Hematopoietic multipotent progenitor cell treated with erythropoietin and hydrocortisone succinate and interleukin-3 and kit ligand, for 6 days (in vitro differentiated cells): ENCODE measurements around the gene UGT8.
A peak's percentile ranks its signal among the peaks of the same experiment; 100 is the strongest.
"Not testable (repeated sequence)": the region's sequence is repeated elsewhere in the genome, so short reads cannot be mapped to it uniquely, and the experiment has no call there.

Experiments used
- DNase-seq: peaks from one replicate; pipeline ENCODE4 v3.0.0-alpha.2; 2015

The UGT8 gene

DNA sequence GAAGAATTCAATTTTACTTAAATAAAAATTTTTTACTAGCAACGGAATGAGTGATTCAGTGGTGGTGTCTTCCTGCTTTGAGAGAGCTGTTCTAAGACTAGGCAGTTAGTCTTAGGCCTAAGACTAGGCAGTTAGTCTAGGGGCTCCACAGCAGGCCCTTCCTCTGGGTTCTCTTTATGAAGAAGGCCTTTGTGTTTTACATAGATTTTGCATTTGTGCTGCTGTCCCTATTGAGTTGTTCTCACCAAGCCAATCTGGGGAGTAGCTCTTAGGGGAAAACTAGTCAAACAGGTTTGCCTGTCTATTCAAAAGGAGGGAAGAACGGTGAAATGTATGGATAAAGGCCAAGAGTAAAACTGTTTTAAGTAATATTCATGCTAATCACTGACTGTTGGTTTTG lies 7.6 kb downstream of the UGT8 start:
- no peak for DNase-seq

GRCh38 chr4:114607056-114607455 lies 8.4 kb downstream of the UGT8 start:
- DNase-seq: no peak

DNA sequence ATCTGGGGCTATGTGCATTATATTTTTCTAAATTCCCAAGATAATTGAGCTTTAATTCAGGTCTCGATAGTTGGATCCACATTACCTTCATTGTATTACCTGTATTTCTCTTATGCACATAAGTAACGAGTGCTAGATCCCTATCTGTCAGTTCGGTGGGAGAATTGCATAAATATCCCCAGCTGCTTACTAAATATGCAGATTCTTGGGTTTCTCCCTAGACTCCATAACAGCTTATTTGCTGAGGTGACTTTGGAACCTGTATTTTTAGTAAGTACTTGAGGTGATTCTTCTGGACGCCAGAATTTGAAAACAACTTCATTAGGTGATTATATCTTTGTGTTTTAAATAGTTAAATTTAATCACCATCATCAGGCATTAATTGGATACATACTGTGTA lies 15.0 kb downstream of the UGT8 start:
- no peak for DNase-seq

DNA sequence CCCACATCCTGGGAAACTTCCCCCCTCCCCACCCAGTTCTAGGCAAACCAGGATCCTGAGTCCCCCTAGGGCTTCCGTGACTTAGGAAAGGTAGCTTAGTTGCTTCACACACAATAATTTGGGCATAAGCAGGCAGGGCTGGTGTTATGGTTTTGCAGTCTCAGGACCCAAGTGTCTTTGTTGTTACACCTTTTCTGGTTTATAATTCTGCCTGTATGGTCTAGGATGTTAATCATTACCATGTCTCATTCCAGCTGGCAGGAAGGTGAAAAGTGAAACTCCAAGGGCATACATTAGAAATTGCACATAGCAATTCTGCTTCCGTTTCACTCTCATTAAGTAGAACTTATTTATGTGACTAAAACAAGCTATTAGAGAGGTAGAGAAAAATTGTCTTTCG lies 16.8 kb downstream of the UGT8 start:
- DNase-seq: no peak

- DNase-seq: not testable (repeated sequence)
Observed at GRCh38 chr4:114616036-114616435, 17.4 kb downstream of the UGT8 start.

- DNase-seq: no peak
Observed at GRCh38 chr4:114626196-114626595, 27.6 kb downstream of the UGT8 start.

DNA sequence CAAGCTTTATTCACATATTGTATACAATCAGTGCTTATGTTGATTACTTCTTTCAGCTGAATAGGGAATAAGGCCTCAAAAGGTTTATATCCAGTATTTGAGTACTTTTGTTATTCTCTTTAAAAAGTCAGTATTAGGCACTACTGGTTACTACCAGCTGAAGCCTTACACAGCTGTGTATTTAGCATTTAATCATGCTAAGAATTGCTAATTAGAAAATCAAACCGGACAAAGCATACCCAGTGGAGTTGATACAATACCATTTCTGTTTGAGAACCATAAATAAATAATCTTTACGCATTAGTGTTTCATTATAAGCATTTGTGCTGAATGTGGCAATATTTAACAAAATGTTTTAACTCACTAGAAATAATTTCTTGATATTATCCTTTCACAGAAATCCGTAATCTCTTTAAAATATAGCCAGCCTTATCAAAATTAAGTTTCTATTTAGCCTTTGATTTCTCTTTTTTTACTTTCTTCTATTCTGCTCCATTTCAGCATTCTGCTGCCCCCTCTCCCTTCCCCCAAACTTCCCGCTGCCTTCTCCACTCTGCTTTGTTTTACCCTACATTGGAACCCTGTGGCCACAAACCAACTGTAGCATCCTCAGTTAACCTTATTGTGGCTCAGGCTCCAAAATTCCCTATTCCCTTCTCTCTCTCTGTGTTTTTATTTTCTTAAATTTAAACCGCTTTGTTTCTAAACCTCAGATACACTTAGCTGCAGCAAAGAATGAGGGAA lies 37.8 kb downstream of the UGT8 start:
- DNase-seq: no peak

DNA sequence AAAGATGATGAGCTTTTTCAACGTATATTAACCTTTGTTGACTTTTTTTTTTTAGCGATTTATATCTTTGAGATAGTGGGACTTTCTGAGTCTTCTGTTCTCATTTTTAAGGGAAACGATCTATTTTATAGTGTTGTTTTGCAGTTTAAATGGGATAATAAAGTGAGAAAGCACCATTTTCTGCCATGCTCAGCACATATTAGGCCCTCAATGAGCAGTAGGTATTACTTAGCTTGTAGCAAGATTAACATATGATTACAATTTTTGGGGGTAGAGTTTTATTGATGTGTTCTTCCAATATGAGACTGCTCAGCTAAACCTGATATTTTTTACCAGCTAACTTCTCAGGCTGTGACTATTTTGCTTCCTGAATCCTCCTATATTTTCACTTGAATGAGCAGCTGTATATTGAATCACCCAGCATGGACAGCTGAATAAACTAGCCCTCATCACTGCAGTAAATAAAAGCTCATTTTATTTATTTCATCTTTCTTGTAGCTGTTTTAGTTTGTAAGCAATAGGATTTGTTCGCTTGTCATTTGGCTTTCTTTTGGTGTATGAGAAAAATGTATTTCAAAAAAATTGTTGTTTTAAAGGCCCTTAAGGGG lies 43.7 kb downstream of the UGT8 start:
- no peak for DNase-seq

- DNase-seq: no peak
Observed at GRCh38 chr4:114649908-114650307, 51.3 kb downstream of the UGT8 start.

DNA sequence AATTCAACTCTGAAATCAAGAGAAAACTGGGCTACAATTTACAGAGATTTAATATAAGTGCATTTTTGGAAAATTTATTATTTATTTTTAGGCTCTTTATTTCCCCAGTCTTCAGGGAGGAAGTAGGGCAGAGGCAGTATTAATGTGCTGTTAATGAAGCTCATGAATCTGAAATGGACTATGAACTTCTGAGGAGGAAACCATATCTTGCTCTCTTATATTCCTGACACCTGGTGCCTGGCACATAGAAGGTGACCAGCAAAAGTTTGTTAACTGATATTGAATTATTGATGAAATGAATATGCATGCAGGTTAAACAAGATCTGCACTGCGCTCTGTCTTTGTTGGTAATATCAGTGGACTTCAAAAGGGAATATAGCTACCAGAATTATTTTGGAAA lies 55.1 kb downstream of the UGT8 start:
- no peak for DNase-seq

- no peak for DNase-seq
Observed at GRCh38 chr4:114654592-114654991, 56.0 kb downstream of the UGT8 start.

DNA sequence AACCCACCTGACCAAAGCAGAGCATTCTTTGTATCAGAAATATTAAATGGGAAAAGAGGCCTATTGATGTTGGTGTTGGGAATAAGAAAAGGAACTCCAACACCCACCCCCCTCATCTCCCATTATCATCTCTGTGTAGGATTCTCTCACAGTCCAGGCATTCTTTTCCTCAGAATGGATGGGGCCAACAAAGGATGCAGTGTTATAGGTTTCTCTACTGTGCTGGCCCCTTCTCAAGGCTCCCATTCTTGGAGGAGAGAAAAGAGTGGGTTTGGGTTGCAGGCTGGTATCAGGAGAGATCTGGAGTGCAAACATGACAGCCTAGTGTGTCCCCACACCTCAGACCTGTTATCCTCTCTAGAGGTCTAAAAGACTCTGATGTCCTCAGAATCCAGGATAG lies 59.6 kb downstream of the UGT8 start:
- DNase-seq: no peak

- no peak for DNase-seq
Observed at GRCh38 chr4:114658776-114659175, 60.2 kb downstream of the UGT8 start.

GRCh38 chr4:114659386-114660008 lies 60.9 kb downstream of the UGT8 start:
- DNase-seq: peak; percentile 68

DNA sequence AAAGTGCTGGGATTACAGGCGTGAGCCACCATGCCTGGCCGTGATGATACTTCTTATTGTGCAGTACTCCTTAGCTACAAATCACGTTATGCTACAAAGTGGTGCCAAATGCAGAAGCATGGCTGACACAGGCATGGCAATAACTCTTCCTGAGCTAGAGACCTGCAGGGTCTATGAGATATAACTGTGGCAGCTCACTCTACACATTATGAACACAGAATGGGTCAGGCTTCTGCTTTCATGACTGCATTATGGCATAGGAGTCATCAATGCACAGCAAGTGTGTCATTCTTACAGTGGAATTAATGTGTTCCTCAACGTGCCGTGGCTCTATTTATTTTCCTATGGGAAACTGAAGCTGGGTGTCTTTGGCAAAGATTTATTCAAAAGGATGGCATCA lies 64.5 kb downstream of the UGT8 start:
- DNase-seq: no peak

GRCh38 chr4:114668577-114668976 lies 70.0 kb downstream of the UGT8 start:
- no peak for DNase-seq

- DNase-seq: not testable (repeated sequence)
Observed at GRCh38 chr4:114670733-114671132, 72.1 kb downstream of the UGT8 start.

- no peak for DNase-seq
Observed at GRCh38 chr4:114673306-114673705, 74.7 kb downstream of the UGT8 start.

- DNase-seq: no peak
Observed at GRCh38 chr4:114674080-114674479, 75.5 kb downstream of the UGT8 start.

DNA sequence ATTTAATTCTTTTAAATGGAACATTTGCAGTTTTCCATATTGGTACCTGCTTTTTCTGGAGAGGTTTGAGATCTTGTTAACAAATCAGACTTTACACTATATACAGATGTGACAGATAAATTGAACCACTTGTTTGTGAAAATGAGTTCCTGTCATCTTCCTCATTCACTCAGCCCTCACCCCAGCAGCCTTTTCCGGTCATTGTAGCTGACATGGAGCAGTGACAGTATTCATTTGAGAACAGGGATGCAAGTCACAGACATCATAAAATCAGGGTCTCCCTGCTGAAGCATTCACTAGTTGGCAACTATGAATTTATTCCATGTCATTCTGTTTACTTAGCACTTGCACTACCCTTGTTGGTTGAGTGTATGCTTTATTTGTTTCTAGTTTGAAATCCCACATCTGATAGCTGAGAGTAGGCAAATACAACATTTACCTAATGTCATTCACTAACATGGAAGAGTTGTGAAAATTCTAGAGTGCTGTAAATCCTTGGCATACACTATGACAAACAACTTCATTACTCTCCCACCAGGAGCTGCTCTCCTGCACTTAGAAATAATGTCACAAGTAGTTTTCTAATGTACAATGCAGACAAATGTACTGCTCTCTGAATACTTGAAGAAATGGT lies 78.9 kb downstream of the UGT8 start:
- DNase-seq: no peak

GRCh38 chr4:114684462-114684861 lies 85.9 kb downstream of the UGT8 start:
- DNase-seq: no peak

DNA sequence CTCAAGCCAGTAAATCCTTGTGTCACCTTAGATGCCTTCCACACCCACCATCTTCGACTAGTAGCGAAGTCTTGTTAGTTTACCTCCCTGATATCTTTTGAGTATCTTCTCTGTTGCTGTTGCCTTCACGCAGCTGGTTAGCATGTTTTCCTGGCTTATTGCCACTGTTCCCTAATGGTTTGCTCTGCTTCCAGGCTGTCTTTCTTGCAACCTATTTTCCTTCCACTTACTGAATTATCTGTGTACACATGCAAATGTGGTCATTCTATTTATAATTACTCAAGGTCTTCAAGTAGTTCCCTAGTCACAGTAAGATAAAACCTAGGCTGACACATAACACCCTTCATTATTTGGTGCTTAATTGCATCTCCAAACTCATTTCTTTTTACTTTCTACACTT lies 89.5 kb downstream of the UGT8 start:
- no peak for DNase-seq

DNA sequence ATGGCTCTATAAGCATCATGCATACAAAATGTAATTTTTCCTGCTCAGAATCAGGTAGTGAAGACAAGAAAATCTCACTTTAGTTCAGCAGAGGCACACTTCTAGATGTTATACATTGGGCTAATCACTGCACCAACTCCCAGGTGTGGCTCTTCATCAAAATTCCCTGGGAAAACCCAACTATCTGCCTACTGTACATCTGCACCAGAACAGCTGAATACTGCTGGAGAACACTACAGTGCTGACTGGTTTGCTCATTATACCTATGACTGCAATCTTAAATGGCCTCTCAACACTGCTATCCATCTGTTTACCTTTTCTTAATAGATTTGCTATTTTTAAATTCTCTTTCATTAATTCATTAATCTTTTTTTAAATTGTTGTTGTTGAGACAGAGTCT lies 92.0 kb downstream of the UGT8 start:
- no peak for DNase-seq

GRCh38 chr4:114691865-114692264 lies 93.3 kb downstream of the UGT8 start:
- DNase-seq: no peak
